LNCAP (cell line): Measurements from ENCODE around the gene POU2AF2.

ENCODE experiments used
- TF ChIP-seq, protein P1 (sequence below): fragments of 450-650 bp; IDR thresholded peaks from 2 replicates; pipeline ENCODE4 v1.5.1; 2017; ENCODE audit warnings: mild to moderate bottlenecking

POU2AF2 gene

DNA sequence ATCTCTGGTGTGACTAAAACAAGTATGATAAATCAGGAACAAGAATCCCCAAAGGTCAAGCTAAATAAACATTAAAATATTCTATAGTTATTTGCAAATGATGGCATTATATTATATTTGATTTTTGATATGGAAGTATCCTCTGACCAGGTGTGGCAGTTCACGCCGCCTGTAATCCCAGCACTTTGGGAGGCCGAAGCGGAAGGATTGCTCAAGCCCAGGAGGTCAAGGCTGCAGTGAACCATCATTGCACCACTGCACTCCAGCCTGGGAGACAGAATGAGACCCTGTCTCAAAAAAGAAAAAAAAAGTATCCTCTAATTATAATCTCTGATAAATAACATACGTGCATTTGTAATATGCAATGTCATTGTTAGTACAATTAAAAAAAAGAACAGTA, 46.2 kb downstream of the POU2AF2 start:
- TF ChIP-seq, protein P1, sequence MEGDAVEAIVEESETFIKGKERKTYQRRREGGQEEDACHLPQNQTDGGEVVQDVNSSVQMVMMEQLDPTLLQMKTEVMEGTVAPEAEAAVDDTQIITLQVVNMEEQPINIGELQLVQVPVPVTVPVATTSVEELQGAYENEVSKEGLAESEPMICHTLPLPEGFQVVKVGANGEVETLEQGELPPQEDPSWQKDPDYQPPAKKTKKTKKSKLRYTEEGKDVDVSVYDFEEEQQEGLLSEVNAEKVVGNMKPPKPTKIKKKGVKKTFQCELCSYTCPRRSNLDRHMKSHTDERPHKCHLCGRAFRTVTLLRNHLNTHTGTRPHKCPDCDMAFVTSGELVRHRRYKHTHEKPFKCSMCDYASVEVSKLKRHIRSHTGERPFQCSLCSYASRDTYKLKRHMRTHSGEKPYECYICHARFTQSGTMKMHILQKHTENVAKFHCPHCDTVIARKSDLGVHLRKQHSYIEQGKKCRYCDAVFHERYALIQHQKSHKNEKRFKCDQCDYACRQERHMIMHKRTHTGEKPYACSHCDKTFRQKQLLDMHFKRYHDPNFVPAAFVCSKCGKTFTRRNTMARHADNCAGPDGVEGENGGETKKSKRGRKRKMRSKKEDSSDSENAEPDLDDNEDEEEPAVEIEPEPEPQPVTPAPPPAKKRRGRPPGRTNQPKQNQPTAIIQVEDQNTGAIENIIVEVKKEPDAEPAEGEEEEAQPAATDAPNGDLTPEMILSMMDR, result no peak

DNA sequence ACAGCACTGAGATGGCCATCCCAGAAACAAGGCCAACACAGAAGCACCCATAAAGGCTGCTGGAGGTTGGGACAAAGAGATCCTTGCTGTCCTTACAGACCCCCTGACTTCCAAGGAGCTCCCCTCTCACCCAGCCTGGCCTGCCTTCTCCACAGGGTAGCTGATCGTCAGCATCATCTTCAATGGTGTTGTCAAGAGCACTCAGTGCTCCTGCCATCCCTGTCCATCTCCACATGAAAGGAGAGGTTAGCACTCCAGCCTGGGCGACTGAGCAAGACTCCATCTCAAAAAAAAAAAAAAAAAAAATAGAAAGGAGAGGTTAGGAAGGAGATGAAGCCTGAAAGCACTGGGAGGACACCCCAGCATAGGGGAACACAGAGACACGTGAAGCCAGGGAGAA, 50.7 kb downstream of the POU2AF2 start:
- TF ChIP-seq, protein P1, result no peak

GRCh38 chr11:111297696-111298095, 52.2 kb downstream of the POU2AF2 start:
- TF ChIP-seq, protein P1, result no peak

GRCh38 chr11:111298413-111299100, 53.0 kb downstream of the POU2AF2 start, which contains the start of gene POU2AF3:
TSS of gene POU2AF3 (plus strand) at chr11:111298546. CDS start at chr11:111298582, 36 bp downstream.
- TF ChIP-seq, protein P1, result no peak

GRCh38 chr11:111299101-111300026, 53.8 kb downstream of the POU2AF2 start:
- TF ChIP-seq, protein P1, result no peak

- TF ChIP-seq, protein P1, result no peak
Observed at GRCh38 chr11:111300569-111300968, 55.0 kb downstream of the POU2AF2 start.

GRCh38 chr11:111301004-111301841, 55.7 kb downstream of the POU2AF2 start:
- TF ChIP-seq, protein P1, result no peak
